HG03378 (cell line): Measurements from ENCODE around the gene AMFR.
"Not testable (repeated sequence)": the region's sequence is repeated elsewhere in the genome, so short reads cannot be mapped to it uniquely, and the experiment has no call there.

Experiments used
- ATAC-seq: cut with Tn5 transposase; IDR thresholded peaks from one replicate; pipeline ENCODE4 v1.9.1; 2021; ENCODE audit warnings: mild to moderate bottlenecking, moderate library complexity; ENCODE audit not compliant: unreplicated experiment

AMFR gene

GRCh38 chr16:56399047-56399446 is 26.3 kb downstream of the AMFR start:
- ATAC-seq, result no peak

- not testable (repeated sequence) for ATAC-seq
These were observed 28.6 kb downstream of the AMFR start for GRCh38 chr16:56396724-56397123.

- no peak for ATAC-seq
These were observed 35.8 kb downstream of the AMFR start for GRCh38 chr16:56389554-56389953.

- no peak for ATAC-seq
These were observed 37.1 kb downstream of the AMFR start for GRCh38 chr16:56388209-56388608.

GRCh38 chr16:56387396-56387795 is 37.9 kb downstream of the AMFR start:
- no peak for ATAC-seq

- no peak for ATAC-seq
These were observed 41.1 kb downstream of the AMFR start for GRCh38 chr16:56384074-56384721.

- ATAC-seq, result no peak
These were observed 42.4 kb downstream of the AMFR start for GRCh38 chr16:56382901-56383355.

GRCh38 chr16:56382459-56382858 is 42.9 kb downstream of the AMFR start:
- ATAC-seq, result no peak

GRCh38 chr16:56380778-56381485 is 44.4 kb downstream of the AMFR start:
- not testable (repeated sequence) for ATAC-seq

- ATAC-seq, result not testable (repeated sequence)
These were observed 46.3 kb downstream of the AMFR start for GRCh38 chr16:56379044-56379443.

- ATAC-seq, result not testable (repeated sequence)
These were observed 49.6 kb downstream of the AMFR start for GRCh38 chr16:56375792-56376191.

GRCh38 chr16:56373003-56373402 is 52.3 kb downstream of the AMFR start:
- ATAC-seq, result no peak

- ATAC-seq, result no peak
These were observed 53.2 kb downstream of the AMFR start for GRCh38 chr16:56372013-56372634.

GRCh38 chr16:56371660-56371937 is 53.7 kb downstream of the AMFR start:
- ATAC-seq, result no peak

- no peak for ATAC-seq
These were observed 54.3 kb downstream of the AMFR start for GRCh38 chr16:56370875-56371659.

GRCh38 chr16:56370185-56370874 is 55.0 kb downstream of the AMFR start:
- ATAC-seq, result no peak

GRCh38 chr16:56369202-56369601 is 56.1 kb downstream of the AMFR start:
- no peak for ATAC-seq

- no peak for ATAC-seq
These were observed 56.8 kb downstream of the AMFR start for GRCh38 chr16:56368545-56368944.

- no peak for ATAC-seq
These were observed 57.6 kb downstream of the AMFR start for GRCh38 chr16:56367764-56368163.

- ATAC-seq, result no peak
These were observed 58.4 kb downstream of the AMFR start for GRCh38 chr16:56366945-56367344.

- ATAC-seq, result no peak
These were observed 59.8 kb downstream of the AMFR start for GRCh38 chr16:56365552-56365951.
